ENCODE measurements around the gene PDHA1. TPM values are rescaled to one million over a fixed set of nuclear protein-coding genes. Genes with fewer than 3 reads are reported as not detected.

PDHA1 gene
- total RNA-seq, 4 donors from 2014 or later = 48.8 to 121 (median 66.5) TPM

- H3K4me3 ChIP-seq = no peak overlapping the region
- no peak overlapping the region for H3K27ac ChIP-seq
- WGBS, 2 donors = 68 to 95% methylated on average over 2 of the region's 2 CpGs
- peaks cover 0 to 26% (median 11%) of the 10 kb centered on the region in 3 donors for H3K4me1 ChIP-seq
- peaks cover 0 to 59% (median 0%) of the 10 kb centered on the region in 3 donors for H3K36me3 ChIP-seq
- H3K9me3 ChIP-seq = no peaks in the 10 kb centered on the region
- TF ChIP-seq POLR2A (IDR thresholded peaks at IDR 0.05) (no peak), CTCF (IDR thresholded peaks at IDR 0.05) (no peak)
- no peak for DNase-seq
- intact Hi-C loops (cut with DNase I) = no loop called here
- no peaks in the 10 kb centered on the region for H3K27me3 ChIP-seq
These were observed 5.5 kb downstream of the PDHA1 start for GRCh38 chrX:19349264-19349663.

- Histone ChIP-seq H3K9me3 (no peaks in the 10 kb centered on the region), H3K27me3 (no peaks in the 10 kb centered on the region), H3K36me3 (peaks cover 0 to 76% (median 0%) of the 10 kb centered on the region in 3 donors), H3K4me1 (peaks cover 0 to 13% (median 0%) of the 10 kb centered on the region in 3 donors), H3K27ac (no peak overlapping the region), H3K4me3 (no peak overlapping the region)
- intact Hi-C loops (cut with DNase I) = no loop called here
- WGBS, 2 donors = 60 to 64% methylated on average over 7 to 8 of the region's 8 CpGs
- TF ChIP-seq CTCF (IDR thresholded peaks at IDR 0.05) (no peak), POLR2A (IDR thresholded peaks at IDR 0.05) (no peak)
- DNase-seq = no peak
These were observed 7.2 kb downstream of the PDHA1 start for GRCh38 chrX:19350941-19351384.

- TF ChIP-seq POLR2A (IDR thresholded peaks at IDR 0.05) (no peak), CTCF (IDR thresholded peaks at IDR 0.05) (no peak)
- Histone ChIP-seq H3K36me3 (peaks cover 0 to 100% (median 0%) of the 10 kb centered on the region in 3 donors), H3K4me3 (no peak overlapping the region), H3K27me3 (no peaks in the 10 kb centered on the region), H3K9me3 (no peaks in the 10 kb centered on the region), H3K4me1 (no peaks in the 10 kb centered on the region), H3K27ac (no peak overlapping the region)
- DNase-seq = no peak
- intact Hi-C loops (cut with DNase I) = no loop called here
- WGBS, 2 donors = 92 to 94% methylated on average over 2 to 6 of the region's 6 CpGs
These were observed 10.9 kb downstream of the PDHA1 start for GRCh38 chrX:19354625-19355024.

- Histone ChIP-seq H3K4me1 (no peaks in the 10 kb centered on the region), H3K27ac (no peak overlapping the region), H3K4me3 (no peak overlapping the region), H3K27me3 (no peaks in the 10 kb centered on the region), H3K36me3 (peaks cover 0 to 92% (median 2%) of the 10 kb centered on the region in 3 donors), H3K9me3 (no peaks in the 10 kb centered on the region)
- 53 to 82% methylated on average over 7 of the region's 7 CpGs for WGBS, 2 donors
- intact Hi-C loops (cut with DNase I) = no loop called here
- TF ChIP-seq POLR2A (IDR thresholded peaks at IDR 0.05) = no peak
- no peak for TF ChIP-seq CTCF (IDR thresholded peaks at IDR 0.05)
- DNase-seq = no peak
These were observed 14.8 kb downstream of the PDHA1 start for GRCh38 chrX:19358521-19358920.

- no peak for DNase-seq
- Histone ChIP-seq H3K4me3 (no peak overlapping the region), H3K4me1 (no peaks in the 10 kb centered on the region), H3K27ac (no peak overlapping the region), H3K36me3 (peaks cover 0 to 78% (median 5%) of the 10 kb centered on the region in 3 donors), H3K27me3 (no peaks in the 10 kb centered on the region), H3K9me3 (no peaks in the 10 kb centered on the region)
- intact Hi-C loops (cut with DNase I) = no loop called here
- WGBS, 2 donors = 68 to 69% methylated on average over 4 to 6 of the region's 6 CpGs
- TF ChIP-seq POLR2A (IDR thresholded peaks at IDR 0.05) (no peak), CTCF (IDR thresholded peaks at IDR 0.05) (no peak)
These were observed 17.2 kb downstream of the PDHA1 start for GRCh38 chrX:19360903-19361302.

Data from esophagus squamous epithelium (tissue), 5 donors.